Neural cell (in vitro differentiated cells): ENCODE results near the gene ZNF606. TPM values are rescaled to one million over a fixed set of nuclear protein-coding genes. Genes with fewer than 3 reads are reported as not detected.

ENCODE experiments used
- H2AFZ ChIP-seq: fragments of 200-600, 300-800 bp; sonication (generic), shearing (Covaris generic); 2 replicates; pipeline ENCODE4 v1.6.0; 2014; ENCODE audit warnings: low read depth, mild to moderate bottlenecking, antibody characterized with exemption, low read length, moderate library complexity
- H3F3A ChIP-seq: fragments of 200-600 bp; shearing (Covaris generic); 2 replicates; pipeline ENCODE4 v1.6.1; 2016; ENCODE audit warnings: mild to moderate bottlenecking, moderate library complexity, mixed read lengths, antibody characterized with exemption, low read length; ENCODE audit not compliant: insufficient read depth, poor library complexity, severe bottlenecking
- H3K27ac ChIP-seq: fragments of 200-600, 300-800 bp; sonication (generic), shearing (Covaris generic); 2 replicates; pipeline ENCODE4 v1.5.1; 2014; ENCODE audit warnings: mild to moderate bottlenecking, low read length, moderate library complexity
- H3K27me3 ChIP-seq: fragments of 300-800, 200-600 bp; sonication (generic), shearing (Covaris generic); 2 replicates; pipeline ENCODE4 v1.6.0; 2014; ENCODE audit warnings: mild to moderate bottlenecking, low read depth, low read length, moderate library complexity; ENCODE audit not compliant: insufficient read depth
- H3K36me3 ChIP-seq: fragments of 300-800, 200-600 bp; sonication (generic), shearing (Covaris generic); 2 replicates; pipeline ENCODE4 v1.5.1; 2014; ENCODE audit warnings: mild to moderate bottlenecking, antibody characterized with exemption, low read length, moderate library complexity; ENCODE audit not compliant: insufficient read depth
- H3K4me2 ChIP-seq: fragments of 300-800, 200-600 bp; sonication (generic), shearing (Covaris generic); 2 replicates; pipeline ENCODE4 v1.6.0; 2014; ENCODE audit warnings: mild to moderate bottlenecking, low read length
- H3K4me3 ChIP-seq: fragments of 300-800, 200-600 bp; sonication (generic), shearing (Covaris generic); 2 replicates; pipeline ENCODE4 v1.5.1; 2014; ENCODE audit warnings: mild to moderate bottlenecking, low read length, moderate library complexity
- H3K79me2 ChIP-seq: fragments of 200-600 bp; shearing (Covaris generic); replicated peaks from 2 replicates; pipeline ENCODE4 v1.6.0; 2014; ENCODE audit warnings: mild to moderate bottlenecking, low read length, moderate library complexity; ENCODE audit not compliant: insufficient read depth
- H3K9ac ChIP-seq: fragments of 300-800, 200-600 bp; sonication (generic), shearing (Covaris generic); 2 replicates; pipeline ENCODE4 v1.6.1; 2016; ENCODE audit warnings: mild to moderate bottlenecking, low read length, mixed read lengths
- H3K9me2 ChIP-seq: fragments of 200-600 bp; shearing (Covaris generic); 2 replicates; pipeline ENCODE4 v1.6.1; 2016; ENCODE audit warnings: mild to moderate bottlenecking, low read length, mixed read lengths; ENCODE audit not compliant: insufficient read depth
- H3K9me3 ChIP-seq: fragments of 200-600, 300-800 bp; sonication (generic), shearing (Covaris generic); 2 replicates; pipeline ENCODE4 v1.6.1; 2016; ENCODE audit warnings: mild to moderate bottlenecking, mixed run types, low read length, moderate library complexity, mixed read lengths
- H4K20me1 ChIP-seq: fragments of 200-600 bp; shearing (Covaris generic); 2 replicates; pipeline ENCODE4 v1.6.1; 2016; ENCODE audit warnings: mild to moderate bottlenecking, mixed run types; ENCODE audit not compliant: insufficient read depth
- EP300 ChIP-seq: fragments of 450-650 bp; conservative IDR thresholded peaks from 2 replicates; pipeline ENCODE4 v1.6.1; 2014; ENCODE audit warnings: antibody characterized with exemption, mild to moderate bottlenecking, moderate library complexity; ENCODE audit not compliant: poor library complexity, severe bottlenecking
- EZH2 ChIP-seq: fragments of 200-600, 300-800 bp; shearing (Covaris generic), sonication (generic); IDR thresholded peaks from 2 replicates; pipeline ENCODE4 v1.6.1; 2014; ENCODE audit warnings: antibody characterized with exemption, low read length, borderline replicate concordance, mild to moderate bottlenecking; ENCODE audit not compliant: insufficient read depth, poor library complexity, severe bottlenecking
- MXI1 ChIP-seq: fragments of 450-650 bp; conservative IDR thresholded peaks from 2 replicates; pipeline ENCODE4 v1.6.1; 2014; ENCODE audit warnings: antibody characterized with exemption, mild to moderate bottlenecking; ENCODE audit not compliant: poor library complexity, severe bottlenecking
- POLR2AphosphoS5 ChIP-seq: IDR thresholded peaks from 2 replicates; pipeline ENCODE4 v1.6.1; 2012
- RAD21 ChIP-seq: fragments of 450-650 bp; conservative IDR thresholded peaks from 2 replicates; pipeline ENCODE4 v1.6.1; 2014; ENCODE audit warnings: antibody characterized with exemption, mild to moderate bottlenecking, moderate library complexity
- SMC3 ChIP-seq: fragments of 450-650 bp; conservative IDR thresholded peaks from 2 replicates; pipeline ENCODE4 v1.6.1; 2014; ENCODE audit warnings: antibody characterized with exemption, mild to moderate bottlenecking, moderate library complexity; ENCODE audit not compliant: poor library complexity
- TAF1 ChIP-seq: IDR thresholded peaks from 2 replicates; pipeline ENCODE4 v1.6.1; 2012; ENCODE audit warnings: low read depth
- polyA plus RNA-seq: library from polyadenylated mRNA; depleted of rRNA; stranded (reverse); fragments of >200 nt; gene quantifications from 2 replicates; pipeline ENCODE4 v1.2.3, GENCODE V29; 2014
- TF ChIP-seq, protein P1 (sequence below): IDR thresholded peaks from 2 replicates; pipeline ENCODE4 v1.6.1; 2012; ENCODE audit warnings: borderline replicate concordance
- TF ChIP-seq, protein P2 (sequence below): fragments of 450-650 bp; IDR thresholded peaks from 2 replicates; pipeline ENCODE4 v1.5.1; 2014; ENCODE audit warnings: antibody characterized with exemption, mild to moderate bottlenecking, moderate library complexity; ENCODE audit not compliant: poor library complexity, severe bottlenecking

The ZNF606 gene
- polyA plus RNA-seq, 1 donor from 2014 or later = 39.1 TPM

DNA sequence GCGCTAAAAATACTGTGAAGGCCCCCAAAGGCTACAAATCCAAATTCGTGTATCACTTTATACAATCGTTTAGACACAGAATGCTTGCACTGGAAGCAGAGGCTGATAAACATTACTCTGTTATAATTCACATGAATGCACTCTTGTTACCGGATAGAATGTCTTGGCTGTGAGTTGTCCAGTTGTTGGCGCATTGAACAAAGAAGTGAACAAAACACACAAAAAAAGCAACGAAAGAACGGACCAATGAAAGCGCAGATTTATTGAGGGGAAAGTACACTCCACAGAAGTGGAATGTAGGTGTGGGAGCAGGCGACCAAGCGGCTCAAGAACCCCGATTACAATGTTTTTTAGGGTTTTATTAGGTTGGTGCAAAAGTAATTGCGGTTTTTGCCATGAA, 66.9 kb downstream of the ZNF606 start:
- Histone ChIP-seq H2AFZ (no peak overlapping the region), H3K9ac (peak overlapping the region; percentile 89), H3K27ac (peak overlapping the region; percentile 85)

DNA sequence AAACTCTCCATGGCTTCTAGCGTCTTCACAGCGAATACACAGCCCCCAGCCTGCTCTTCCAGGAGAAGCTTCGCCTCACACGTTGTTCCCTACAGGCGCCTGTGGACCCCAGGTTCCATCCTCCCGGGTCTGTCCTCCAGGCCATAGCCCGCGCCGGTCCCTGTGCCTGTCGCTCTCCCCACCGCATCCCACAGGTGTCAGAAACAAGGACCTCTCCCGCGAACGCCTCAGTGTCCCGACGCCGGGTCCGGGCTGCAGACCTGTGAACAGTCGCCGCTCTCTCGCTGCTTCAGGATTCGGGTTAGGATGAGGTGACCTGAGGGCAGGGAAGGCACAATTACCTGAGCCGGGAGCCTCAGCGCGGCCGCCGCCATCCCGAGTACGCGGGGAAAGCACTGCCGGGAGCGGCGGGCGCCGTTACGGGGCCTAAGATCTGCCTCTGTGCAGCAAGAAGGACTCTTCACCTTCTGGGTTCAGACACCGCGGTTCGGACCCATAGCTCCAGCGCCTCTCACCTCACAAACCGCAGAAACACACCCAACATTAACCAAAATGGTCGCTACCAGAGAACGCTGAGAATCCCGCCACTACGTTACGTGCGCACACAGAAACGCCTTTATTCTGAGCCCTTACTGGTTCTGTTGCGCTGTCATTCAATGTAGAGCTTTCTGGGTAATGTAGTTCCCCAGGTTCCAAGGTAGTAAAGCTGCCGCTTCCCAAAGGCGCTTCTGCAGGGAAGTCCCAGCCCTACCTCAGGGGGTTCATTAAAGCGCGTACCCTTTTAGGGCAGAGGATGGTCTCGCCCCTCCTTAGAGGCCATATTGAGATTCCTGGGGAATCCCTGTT, 67.6 kb downstream of the ZNF606 start, which contains the start of gene ZNF418:
Gene ZNF418, minus strand, starts transcription at position 583 of the 846 bp plus-strand sequence. CDS start 1,580 bp downstream, outside the sequence.
- peak within 1 kb of the TSS; percentile 94 for H3K4me3 ChIP-seq
- peak within 1 kb of the TSS; percentile 65 for H3K4me2 ChIP-seq
- H2AFZ ChIP-seq = peak within 1 kb of the TSS; percentile 96
- H3K27me3 ChIP-seq = no peaks in the 10 kb centered on the region
- H3K79me2 ChIP-seq = peaks cover 22% of the 10 kb centered on the region
- H3K36me3 ChIP-seq = peaks cover 19% of the 10 kb centered on the region
- peaks cover 29% of the 10 kb centered on the region for H3K9me3 ChIP-seq
- no peaks in the 10 kb centered on the region for H3K9me2 ChIP-seq
- no peaks in the 10 kb centered on the region for H3F3A ChIP-seq
- H3K27ac ChIP-seq = peak within 1 kb of the TSS; percentile 85
- H3K9ac ChIP-seq = peak within 1 kb of the TSS; percentile 89
- H4K20me1 ChIP-seq = no peaks in the 10 kb centered on the region
- TF ChIP-seq MXI1 (peak; percentile 66), SMC3 (peak; percentile 51), EZH2 (no peak), RAD21 (peak; percentile 29), POLR2AphosphoS5 (peak; percentile 81), EP300 (peak; percentile 33)
- TF ChIP-seq, protein P1, sequence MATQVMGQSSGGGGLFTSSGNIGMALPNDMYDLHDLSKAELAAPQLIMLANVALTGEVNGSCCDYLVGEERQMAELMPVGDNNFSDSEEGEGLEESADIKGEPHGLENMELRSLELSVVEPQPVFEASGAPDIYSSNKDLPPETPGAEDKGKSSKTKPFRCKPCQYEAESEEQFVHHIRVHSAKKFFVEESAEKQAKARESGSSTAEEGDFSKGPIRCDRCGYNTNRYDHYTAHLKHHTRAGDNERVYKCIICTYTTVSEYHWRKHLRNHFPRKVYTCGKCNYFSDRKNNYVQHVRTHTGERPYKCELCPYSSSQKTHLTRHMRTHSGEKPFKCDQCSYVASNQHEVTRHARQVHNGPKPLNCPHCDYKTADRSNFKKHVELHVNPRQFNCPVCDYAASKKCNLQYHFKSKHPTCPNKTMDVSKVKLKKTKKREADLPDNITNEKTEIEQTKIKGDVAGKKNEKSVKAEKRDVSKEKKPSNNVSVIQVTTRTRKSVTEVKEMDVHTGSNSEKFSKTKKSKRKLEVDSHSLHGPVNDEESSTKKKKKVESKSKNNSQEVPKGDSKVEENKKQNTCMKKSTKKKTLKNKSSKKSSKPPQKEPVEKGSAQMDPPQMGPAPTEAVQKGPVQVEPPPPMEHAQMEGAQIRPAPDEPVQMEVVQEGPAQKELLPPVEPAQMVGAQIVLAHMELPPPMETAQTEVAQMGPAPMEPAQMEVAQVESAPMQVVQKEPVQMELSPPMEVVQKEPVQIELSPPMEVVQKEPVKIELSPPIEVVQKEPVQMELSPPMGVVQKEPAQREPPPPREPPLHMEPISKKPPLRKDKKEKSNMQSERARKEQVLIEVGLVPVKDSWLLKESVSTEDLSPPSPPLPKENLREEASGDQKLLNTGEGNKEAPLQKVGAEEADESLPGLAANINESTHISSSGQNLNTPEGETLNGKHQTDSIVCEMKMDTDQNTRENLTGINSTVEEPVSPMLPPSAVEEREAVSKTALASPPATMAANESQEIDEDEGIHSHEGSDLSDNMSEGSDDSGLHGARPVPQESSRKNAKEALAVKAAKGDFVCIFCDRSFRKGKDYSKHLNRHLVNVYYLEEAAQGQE = peak; percentile 77
- TF ChIP-seq, protein P2, sequence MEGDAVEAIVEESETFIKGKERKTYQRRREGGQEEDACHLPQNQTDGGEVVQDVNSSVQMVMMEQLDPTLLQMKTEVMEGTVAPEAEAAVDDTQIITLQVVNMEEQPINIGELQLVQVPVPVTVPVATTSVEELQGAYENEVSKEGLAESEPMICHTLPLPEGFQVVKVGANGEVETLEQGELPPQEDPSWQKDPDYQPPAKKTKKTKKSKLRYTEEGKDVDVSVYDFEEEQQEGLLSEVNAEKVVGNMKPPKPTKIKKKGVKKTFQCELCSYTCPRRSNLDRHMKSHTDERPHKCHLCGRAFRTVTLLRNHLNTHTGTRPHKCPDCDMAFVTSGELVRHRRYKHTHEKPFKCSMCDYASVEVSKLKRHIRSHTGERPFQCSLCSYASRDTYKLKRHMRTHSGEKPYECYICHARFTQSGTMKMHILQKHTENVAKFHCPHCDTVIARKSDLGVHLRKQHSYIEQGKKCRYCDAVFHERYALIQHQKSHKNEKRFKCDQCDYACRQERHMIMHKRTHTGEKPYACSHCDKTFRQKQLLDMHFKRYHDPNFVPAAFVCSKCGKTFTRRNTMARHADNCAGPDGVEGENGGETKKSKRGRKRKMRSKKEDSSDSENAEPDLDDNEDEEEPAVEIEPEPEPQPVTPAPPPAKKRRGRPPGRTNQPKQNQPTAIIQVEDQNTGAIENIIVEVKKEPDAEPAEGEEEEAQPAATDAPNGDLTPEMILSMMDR = peak; percentile 35

More for the DNA sequence above, 66.9 kb downstream of the ZNF606 start:
- Histone ChIP-seq H3K27me3 (no peaks in the 10 kb centered on the region), H3K4me2 (no peak overlapping the region), H3K4me3 (peak overlapping the region; percentile 94), H3K36me3 (peaks cover 15% of the 10 kb centered on the region), H3K9me3 (peaks cover 24% of the 10 kb centered on the region), H4K20me1 (no peaks in the 10 kb centered on the region), H3K79me2 (peaks cover 22% of the 10 kb centered on the region), H3K9me2 (no peaks in the 10 kb centered on the region), H3F3A (no peaks in the 10 kb centered on the region)
- no peak for TF ChIP-seq EP300
- TF ChIP-seq, protein P1 = no peak
- no peak for TF ChIP-seq POLR2AphosphoS5
- TF ChIP-seq EZH2 = no peak
- no peak for TF ChIP-seq TAF1
- no peak for TF ChIP-seq MXI1
- no peak for TF ChIP-seq RAD21
- no peak for TF ChIP-seq SMC3
- TF ChIP-seq, protein P2 = no peak
